Thymus (tissue), 11 donors: ENCODE results near the gene C1QC. TPM values are rescaled to one million over a fixed set of nuclear protein-coding genes. Genes with fewer than 3 reads are reported as not detected.

Experiments
- DNase-seq, 9 donors: peaks; one replicate each; pipeline ENCODE4 v3.0.0-alpha.2; 2013; ENCODE audit warnings: low spot score in 9 of 9, low read depth in 6 of 9, missing footprints in 1 of 9
- H3K27ac ChIP-seq, 2 donors: one replicate each; pipeline ENCODE4 v1.5.1; 2013; ENCODE audit warnings: control low read depth in 1 of 2, low read depth in 1 of 2, low read length in 1 of 2, mild to moderate bottlenecking in 1 of 2, moderate library complexity in 1 of 2
- H3K27me3 ChIP-seq, 2 donors: one replicate each; pipeline ENCODE4 v1.5.1; 2013; ENCODE audit warnings: low read length in 1 of 2; ENCODE audit not compliant: control insufficient read depth in 2 of 2, insufficient read depth in 1 of 2
- H3K36me3 ChIP-seq, 2 donors: one replicate each; pipeline ENCODE4 v1.5.1; 2013; ENCODE audit warnings: low read length in 1 of 2, mild to moderate bottlenecking in 1 of 2, moderate library complexity in 1 of 2; ENCODE audit not compliant: control insufficient read depth in 2 of 2, insufficient read depth in 2 of 2
- H3K4me1 ChIP-seq, 2 donors: one replicate each; pipeline ENCODE4 v1.5.1; 2013; ENCODE audit warnings: low read length in 2 of 2; ENCODE audit not compliant: control insufficient read depth in 2 of 2, insufficient read depth in 2 of 2
- H3K4me3 ChIP-seq, 2 donors: one replicate each; pipeline ENCODE4 v1.5.1; 2013; ENCODE audit warnings: low read length in 2 of 2, control low read depth in 1 of 2, mild to moderate bottlenecking in 1 of 2
- H3K9me3 ChIP-seq, 2 donors: one replicate each; pipeline ENCODE4 v1.5.1; 2013; ENCODE audit warnings: low read length in 1 of 2, mild to moderate bottlenecking in 1 of 2; ENCODE audit not compliant: control insufficient read depth in 2 of 2, insufficient read depth in 1 of 2
- WGBS: extraction: QIAGEN DNeasy Blood & Tissue Kit; methylation state at CpG from one replicate; pipeline ENCODE4 v1.1.7; 2013; 5-methylcytosine and 5-hydroxymethylcytosine counted together
- polyA plus RNA-seq: library from polyadenylated mRNA; stranded (reverse); fragments of 200-250 nt; gene quantifications from one replicate; pipeline ENCODE4 v1.2.3, GENCODE V29; 2013
- total RNA-seq: library from RNA; stranded (reverse); fragments of 120-200 nt; gene quantifications from one replicate; pipeline ENCODE4 v1.2.4, GENCODE V29; 2013
- donor health status: healthy.

Gene C1QC
- total and polyA plus RNA-seq, 2 donors: 83.0 to 129 TPM

GRCh38 chr1:22650089-22650693 lies 6.8 kb downstream of the C1QC start:
- H3K36me3 ChIP-seq: no peaks in the 10 kb centered on the region
- no peak for DNase-seq
- H3K27me3 ChIP-seq: peaks cover 0 to 3% of the 10 kb centered on the region in 2 donors
- H3K4me1 ChIP-seq: no peaks in the 10 kb centered on the region
- no peaks in the 10 kb centered on the region for H3K9me3 ChIP-seq
- H3K27ac ChIP-seq: no peak overlapping the region
- no peak overlapping the region for H3K4me3 ChIP-seq
- 97% methylated on average over 13 of the region's 13 CpGs for WGBS

DNA sequence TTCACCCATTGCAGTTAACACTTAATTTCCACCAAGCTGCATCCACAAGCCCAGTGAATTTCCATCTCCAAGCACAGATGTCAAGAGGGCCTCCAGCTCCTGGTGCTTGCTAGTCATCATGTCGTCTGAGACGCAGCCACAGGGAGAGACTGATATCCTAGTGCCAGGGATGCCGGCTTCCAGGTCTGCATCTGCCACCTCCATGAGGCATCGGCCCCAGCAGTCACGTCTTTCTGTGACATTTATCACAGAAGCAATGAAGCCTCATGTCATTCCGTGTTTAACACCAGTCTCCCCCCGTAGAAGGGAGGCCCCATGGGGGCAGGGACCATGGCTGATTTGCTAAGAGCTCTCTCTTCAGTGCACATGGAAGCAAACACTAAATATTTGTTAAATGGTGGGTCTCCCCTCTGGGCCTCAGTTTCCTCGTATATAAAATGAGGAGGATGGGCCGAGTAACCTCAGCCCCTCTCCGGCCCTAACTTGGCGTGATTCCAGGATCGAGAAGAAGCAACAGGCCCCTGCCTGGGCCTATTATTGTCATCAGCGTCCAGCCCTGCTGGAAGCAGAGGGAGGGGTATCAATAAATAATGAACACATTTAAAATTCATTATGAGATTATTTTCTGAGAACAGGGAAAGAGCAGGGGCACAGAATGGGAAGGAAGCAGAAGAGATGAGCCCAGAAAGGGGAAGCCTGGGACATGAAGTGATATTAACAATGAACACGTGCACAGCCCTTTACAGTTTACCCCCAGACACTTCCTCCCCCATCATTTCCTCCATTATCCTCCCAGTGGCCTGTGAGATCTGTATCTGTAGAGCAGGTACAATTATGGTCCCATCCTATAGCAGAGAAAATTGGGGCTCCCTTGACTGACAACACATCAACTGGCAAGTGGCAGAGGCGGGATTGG lies 8.8 kb downstream of the C1QC start:
- H3K36me3 ChIP-seq: no peaks in the 10 kb centered on the region
- H3K9me3 ChIP-seq: no peaks in the 10 kb centered on the region
- peaks cover 0 to 3% of the 10 kb centered on the region in 2 donors for H3K27me3 ChIP-seq
- H3K4me1 ChIP-seq: no peaks in the 10 kb centered on the region
- no peak overlapping the region for H3K4me3 ChIP-seq
- WGBS: 82% methylated on average over 15 of the region's 15 CpGs
- no peak for DNase-seq
- no peak overlapping the region for H3K27ac ChIP-seq

DNA sequence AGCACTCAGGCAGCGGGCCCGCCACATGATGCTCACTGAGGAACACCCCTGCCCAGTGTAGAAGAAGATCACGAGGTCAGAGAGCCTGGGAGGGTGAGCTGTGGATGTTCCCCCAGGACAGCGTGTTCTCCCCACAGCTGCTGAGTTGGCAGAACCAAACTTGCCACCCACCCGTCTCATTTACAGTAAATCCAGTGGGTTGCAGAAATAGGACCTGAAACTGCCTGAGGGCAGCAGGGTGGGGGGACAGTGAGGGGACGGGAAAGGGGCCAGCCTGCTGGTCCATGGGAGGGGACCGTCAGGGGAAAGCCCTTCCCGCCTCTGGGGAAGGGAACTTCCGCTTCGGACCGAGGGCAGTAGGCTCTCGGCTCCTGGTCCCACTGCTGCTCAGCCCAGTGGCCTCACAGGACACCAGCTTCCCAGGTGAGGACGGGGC lies 9.5 kb downstream of the C1QC start, which contains the start of gene C1QB:
Gene C1QB, plus strand, starts transcription at position 356 of the 436 bp plus-strand sequence. CDS start 6,227 bp downstream, outside the sequence.
- no peaks in the 10 kb centered on the region for H3K36me3 ChIP-seq
- peaks cover 0 to 3% of the 10 kb centered on the region in 2 donors for H3K27me3 ChIP-seq
- WGBS: 89% methylated on average over 13 of the region's 13 CpGs
- H3K4me3 ChIP-seq: no peak within 1 kb of the TSS
- no peaks in the 10 kb centered on the region for H3K4me1 ChIP-seq
- H3K27ac ChIP-seq: no peak within 1 kb of the TSS
- no peaks in the 10 kb centered on the region for H3K9me3 ChIP-seq
- DNase-seq: no peak

- Histone ChIP-seq H3K4me1 (no peaks in the 10 kb centered on the region), H3K4me3 (no peak overlapping the region), H3K9me3 (no peaks in the 10 kb centered on the region), H3K36me3 (no peaks in the 10 kb centered on the region), H3K27ac (no peak overlapping the region), H3K27me3 (peaks cover 0 to 3% of the 10 kb centered on the region in 2 donors)
- no peak for DNase-seq
- 77% methylated on average over 5 of the region's 5 CpGs for WGBS
Observed at GRCh38 chr1:22654692-22655091, 11.3 kb downstream of the C1QC start.

DNA sequence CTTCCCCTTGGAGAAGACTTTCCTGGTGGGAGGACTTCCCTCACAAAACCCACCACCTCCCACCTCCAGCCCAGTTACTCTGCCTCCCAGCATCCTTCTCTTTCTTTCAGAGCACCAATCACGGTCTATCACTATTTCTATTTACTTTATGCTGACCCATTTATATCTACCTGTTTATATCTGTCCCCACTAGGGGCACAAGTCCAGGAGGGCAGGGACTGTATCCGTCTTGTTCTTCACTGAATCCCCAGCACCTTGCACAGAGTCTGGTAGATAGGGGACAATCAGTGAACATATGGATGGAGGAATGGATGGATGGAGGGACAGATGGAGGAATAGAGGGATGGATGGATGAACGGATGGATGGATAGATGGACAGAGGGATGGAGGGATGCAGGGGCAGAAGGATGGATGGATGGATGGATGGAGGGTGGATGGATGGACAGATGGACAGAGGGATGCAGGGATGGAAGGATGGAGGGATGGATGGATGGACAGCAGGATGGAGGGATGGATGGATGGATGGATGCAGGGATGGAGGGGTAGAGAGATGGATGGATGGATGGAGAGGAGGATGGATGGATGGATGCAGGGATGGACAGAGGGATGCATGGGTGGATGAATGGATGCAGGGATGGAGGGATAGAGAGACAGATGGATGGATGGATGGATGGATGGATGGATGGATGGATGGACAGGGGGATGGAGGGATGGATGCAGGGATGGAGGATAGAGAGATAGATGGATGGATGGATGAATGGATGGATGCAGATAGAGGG lies 15.1 kb downstream of the C1QC start:
- WGBS: 77% methylated on average over 3 of the region's 3 CpGs
- Histone ChIP-seq H3K36me3 (no peaks in the 10 kb centered on the region), H3K4me3 (no peak overlapping the region), H3K9me3 (no peaks in the 10 kb centered on the region), H3K4me1 (no peaks in the 10 kb centered on the region), H3K27ac (no peak overlapping the region), H3K27me3 (no peaks in the 10 kb centered on the region)
- DNase-seq: no peak

DNA sequence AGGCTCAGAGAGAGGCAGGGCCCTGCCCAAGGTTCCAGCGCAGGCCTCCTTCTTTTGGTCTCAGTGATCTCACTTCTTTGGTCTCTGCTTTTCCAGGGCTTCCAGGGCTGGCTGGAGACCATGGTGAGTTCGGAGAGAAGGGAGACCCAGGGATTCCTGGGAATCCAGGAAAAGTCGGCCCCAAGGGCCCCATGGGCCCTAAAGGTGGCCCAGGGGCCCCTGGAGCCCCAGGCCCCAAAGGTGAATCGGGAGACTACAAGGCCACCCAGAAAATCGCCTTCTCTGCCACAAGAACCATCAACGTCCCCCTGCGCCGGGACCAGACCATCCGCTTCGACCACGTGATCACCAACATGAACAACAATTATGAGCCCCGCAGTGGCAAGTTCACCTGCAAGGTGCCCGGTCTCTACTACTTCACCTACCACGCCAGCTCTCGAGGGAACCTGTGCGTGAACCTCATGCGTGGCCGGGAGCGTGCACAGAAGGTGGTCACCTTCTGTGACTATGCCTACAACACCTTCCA lies 17.3 kb downstream of the C1QC start:
- H3K4me1 ChIP-seq: no peaks in the 10 kb centered on the region
- no peak overlapping the region for H3K4me3 ChIP-seq
- H3K27me3 ChIP-seq: no peaks in the 10 kb centered on the region
- H3K36me3 ChIP-seq: no peaks in the 10 kb centered on the region
- no peak for DNase-seq
- WGBS: 96% methylated on average over 19 of the region's 19 CpGs
- no peaks in the 10 kb centered on the region for H3K9me3 ChIP-seq
- no peak overlapping the region for H3K27ac ChIP-seq

- DNase-seq: no peak
- Histone ChIP-seq H3K27me3 (no peaks in the 10 kb centered on the region), H3K36me3 (no peaks in the 10 kb centered on the region), H3K4me3 (no peak overlapping the region), H3K9me3 (no peaks in the 10 kb centered on the region), H3K27ac (no peak overlapping the region), H3K4me1 (no peaks in the 10 kb centered on the region)
- WGBS: 94% methylated on average over 2 of the region's 2 CpGs
Observed at GRCh38 chr1:22661880-22662279, 18.4 kb downstream of the C1QC start.

- peak in 1 of 9 donors; percentile 15 for DNase-seq
- no peaks in the 10 kb centered on the region for H3K4me1 ChIP-seq
- WGBS: 80% methylated on average over 5 of the region's 5 CpGs
Observed at GRCh38 chr1:22662318-22662717, 18.9 kb downstream of the C1QC start.

More at GRCh38 chr1:22662318-22662717, 18.9 kb downstream of the C1QC start:
- Histone ChIP-seq H3K27me3 (no peaks in the 10 kb centered on the region), H3K27ac (no peak overlapping the region), H3K4me3 (no peak overlapping the region), H3K9me3 (no peaks in the 10 kb centered on the region), H3K36me3 (no peaks in the 10 kb centered on the region)
